Activated T-cell treated with anti-CD3 and anti-CD28 coated beads, Interleukin-2, amount 50 U/mL, for 4 hours (primary cell): ENCODE results near the gene IL3. TPM values are rescaled to one million over a fixed set of nuclear protein-coding genes. Genes with fewer than 3 reads are reported as not detected.

Experiments
- ATAC-seq, 2 donors: fragments of 200-7000 bp; cut with Tn5 transposase; one replicate each; pipeline ENCODE4 v1.10.0; 2021
- DNase-seq: peaks from one replicate; pipeline ENCODE4 v3.0.0-alpha.2; 2020
- H3K27me3 Mint-ChIP-seq: one replicate; pipeline ENCODE4 v1.8.0; 2021; ENCODE audit warnings: low read depth, mixed read lengths
- H3K36me3 Mint-ChIP-seq: one replicate; pipeline ENCODE4 v1.8.0; 2022; ENCODE audit warnings: mixed read lengths; ENCODE audit not compliant: insufficient read depth
- H3K4me1 Mint-ChIP-seq: one replicate; pipeline ENCODE4 v1.8.0; 2021; ENCODE audit warnings: low read depth, mixed read lengths
- H3K4me3 Mint-ChIP-seq: one replicate; pipeline ENCODE4 v1.8.0; 2021; ENCODE audit warnings: mild to moderate bottlenecking, moderate library complexity, mixed read lengths
- H3K9me3 Mint-ChIP-seq: one replicate; pipeline ENCODE4 v1.8.0; 2021; ENCODE audit warnings: mixed read lengths
- total RNA-seq, 3 donors: library from RNA; stranded (reverse); gene quantifications; one replicate each; pipeline ENCODE4 v1.2.1, GENCODE V29; 2021

Gene IL3
- total RNA-seq, 3 donors from 2014 or later = 94.6 to 152 (median 138) TPM

GRCh38 chr5:132079619-132080018 is 19.2 kb downstream of the IL3 start:
- no peak for ATAC-seq
- Mint-ChIP-seq H3K4me3 (no peak overlapping the region), H3K36me3 (no peaks in the 10 kb centered on the region)

GRCh38 chr5:132080595-132080994 is 20.1 kb downstream of the IL3 start:
- Mint-ChIP-seq H3K9me3 (no peaks in the 10 kb centered on the region), H3K4me3 (no peak overlapping the region), H3K36me3 (no peaks in the 10 kb centered on the region), H3K4me1 (peaks cover 42% of the 10 kb centered on the region), H3K27me3 (no peaks in the 10 kb centered on the region)
- DNase-seq (no peak), ATAC-seq (no peak)

More at GRCh38 chr5:132079619-132080018, 19.2 kb downstream of the IL3 start:
- Mint-ChIP-seq H3K4me1 (peaks cover 41% of the 10 kb centered on the region), H3K27me3 (no peaks in the 10 kb centered on the region), H3K9me3 (no peaks in the 10 kb centered on the region)
- no peak for DNase-seq

GRCh38 chr5:132081458-132081857 is 21.0 kb downstream of the IL3 start:
- no peaks in the 10 kb centered on the region for H3K27me3 Mint-ChIP-seq
- DNase-seq (no peak), ATAC-seq (no peak)
- no peak overlapping the region for H3K4me3 Mint-ChIP-seq
- no peaks in the 10 kb centered on the region for H3K9me3 Mint-ChIP-seq
- H3K36me3 Mint-ChIP-seq = no peaks in the 10 kb centered on the region
- peaks cover 44% of the 10 kb centered on the region for H3K4me1 Mint-ChIP-seq

GRCh38 chr5:132082329-132083023 is 22.0 kb downstream of the IL3 start:
- ATAC-seq (peak in 1 of 2 donors; percentile 4), DNase-seq (no peak)
- no peaks in the 10 kb centered on the region for H3K36me3 Mint-ChIP-seq
- peaks cover 36% of the 10 kb centered on the region for H3K4me1 Mint-ChIP-seq
- H3K9me3 Mint-ChIP-seq = no peaks in the 10 kb centered on the region
- H3K4me3 Mint-ChIP-seq = no peak overlapping the region
- H3K27me3 Mint-ChIP-seq = no peaks in the 10 kb centered on the region

- no peak overlapping the region for H3K4me3 Mint-ChIP-seq
- H3K4me1 Mint-ChIP-seq = peaks cover 35% of the 10 kb centered on the region
- no peaks in the 10 kb centered on the region for H3K27me3 Mint-ChIP-seq
- H3K36me3 Mint-ChIP-seq = no peaks in the 10 kb centered on the region
- H3K9me3 Mint-ChIP-seq = no peaks in the 10 kb centered on the region
- DNase-seq = no peak
- peak; percentile 89 to 90 for ATAC-seq
Measured at GRCh38 chr5:132083071-132083678, 22.7 kb downstream of the IL3 start.

GRCh38 chr5:132085686-132086085 is 25.2 kb downstream of the IL3 start:
- Mint-ChIP-seq H3K9me3 (no peaks in the 10 kb centered on the region), H3K4me3 (no peak overlapping the region), H3K4me1 (peaks cover 40% of the 10 kb centered on the region), H3K36me3 (no peaks in the 10 kb centered on the region), H3K27me3 (no peaks in the 10 kb centered on the region)
- DNase-seq (no peak), ATAC-seq (no peak)

GRCh38 chr5:132086277-132086794 is 25.9 kb downstream of the IL3 start:
- DNase-seq (no peak), ATAC-seq (no peak)
- no peaks in the 10 kb centered on the region for H3K27me3 Mint-ChIP-seq
- no peaks in the 10 kb centered on the region for H3K36me3 Mint-ChIP-seq
- no peak overlapping the region for H3K4me3 Mint-ChIP-seq
- H3K9me3 Mint-ChIP-seq = no peaks in the 10 kb centered on the region
- peaks cover 40% of the 10 kb centered on the region for H3K4me1 Mint-ChIP-seq

GRCh38 chr5:132087176-132087575 is 26.7 kb downstream of the IL3 start:
- DNase-seq (no peak), ATAC-seq (no peak)
- Mint-ChIP-seq H3K9me3 (no peaks in the 10 kb centered on the region), H3K36me3 (no peaks in the 10 kb centered on the region), H3K4me1 (peaks cover 34% of the 10 kb centered on the region), H3K4me3 (no peak overlapping the region), H3K27me3 (no peaks in the 10 kb centered on the region)

- no peaks in the 10 kb centered on the region for H3K9me3 Mint-ChIP-seq
- H3K36me3 Mint-ChIP-seq = no peaks in the 10 kb centered on the region
- no peaks in the 10 kb centered on the region for H3K27me3 Mint-ChIP-seq
- DNase-seq (no peak), ATAC-seq (no peak)
- peaks cover 30% of the 10 kb centered on the region for H3K4me1 Mint-ChIP-seq
- no peak overlapping the region for H3K4me3 Mint-ChIP-seq
Measured at GRCh38 chr5:132087661-132088060, 27.2 kb downstream of the IL3 start.

- H3K4me1 Mint-ChIP-seq = peaks cover 20% of the 10 kb centered on the region
- no peak for DNase-seq
- no peaks in the 10 kb centered on the region for H3K9me3 Mint-ChIP-seq
- H3K4me3 Mint-ChIP-seq = no peak overlapping the region
- ATAC-seq = no peak
- H3K36me3 Mint-ChIP-seq = no peaks in the 10 kb centered on the region
- H3K27me3 Mint-ChIP-seq = no peaks in the 10 kb centered on the region
Measured at GRCh38 chr5:132089363-132089762, 28.9 kb downstream of the IL3 start.

- Mint-ChIP-seq H3K4me3 (no peak overlapping the region), H3K36me3 (no peaks in the 10 kb centered on the region), H3K27me3 (no peaks in the 10 kb centered on the region), H3K4me1 (peaks cover 23% of the 10 kb centered on the region), H3K9me3 (no peaks in the 10 kb centered on the region)
- DNase-seq (no peak), ATAC-seq (peak; percentile 31 to 46)
Measured at GRCh38 chr5:132090107-132090506, 29.7 kb downstream of the IL3 start.

GRCh38 chr5:132093271-132093670 is 32.8 kb downstream of the IL3 start:
- Mint-ChIP-seq H3K27me3 (no peaks in the 10 kb centered on the region), H3K9me3 (no peaks in the 10 kb centered on the region), H3K4me3 (no peak overlapping the region), H3K36me3 (no peaks in the 10 kb centered on the region), H3K4me1 (peaks cover 38% of the 10 kb centered on the region)
- ATAC-seq = no peak
- DNase-seq = no peak

- ATAC-seq (no peak), DNase-seq (no peak)
- H3K27me3 Mint-ChIP-seq = no peaks in the 10 kb centered on the region
- no peaks in the 10 kb centered on the region for H3K9me3 Mint-ChIP-seq
- H3K36me3 Mint-ChIP-seq = no peaks in the 10 kb centered on the region
- no peak overlapping the region for H3K4me3 Mint-ChIP-seq
- peaks cover 50% of the 10 kb centered on the region for H3K4me1 Mint-ChIP-seq
Measured at GRCh38 chr5:132094393-132095076, 34.1 kb downstream of the IL3 start.

GRCh38 chr5:132095077-132095410 is 34.6 kb downstream of the IL3 start:
- DNase-seq (no peak), ATAC-seq (no peak)
- H3K4me3 Mint-ChIP-seq = no peak overlapping the region
- peaks cover 53% of the 10 kb centered on the region for H3K4me1 Mint-ChIP-seq
- H3K27me3 Mint-ChIP-seq = no peaks in the 10 kb centered on the region
- no peaks in the 10 kb centered on the region for H3K9me3 Mint-ChIP-seq
- H3K36me3 Mint-ChIP-seq = no peaks in the 10 kb centered on the region
